ENCODE results near the gene HBM.

The HBM gene

GRCh38 chr16:179211-180092 is 13.7 kb downstream of the HBM start:
- TF ChIP-seq FOXA1 (IDR thresholded peaks at IDR 0.05) (no peak), HDGF (IDR thresholded peaks at IDR 0.05; ENCODE audit: borderline replicate concordance) (no peak), L3MBTL2 (conservative IDR thresholded peaks at IDR 0.05) (no peak)
- ChIA-PET POLR2A (no interaction called here), CTCF (no interaction called here)
- DNase-seq (ENCODE audit: extremely low spot score): no peak

- POLR2A ChIA-PET: interaction anchor here (0.8 to 0.9 kb wide), 2 partner anchors 58 to 73 kb away, joined by 3 read pairs; no protein-coding TSS in a partner anchor
- CTCF ChIA-PET: interaction anchor here (0.8 to 1.1 kb wide), 2 partner anchors 108 to 1383 kb away, joined by 3 read pairs; partner anchors contain the start of gene RHBDF1
Observed at GRCh38 chr16:180101-180675, 14.4 kb downstream of the HBM start, which contains the start of gene HBQ1. Gene HBQ1 (plus strand): TSS chr16:180459. CDS start chr16:180487, 28 bp downstream.

GRCh38 chr16:180681-181564 is 15.1 kb downstream of the HBM start:
- CTCF ChIA-PET: interaction anchor here (0.8 to 1.5 kb wide), 3 partner anchors 109 to 1382 kb away, joined by 3 to 7 read pairs (median 3); partner anchors contain the start of gene RHBDF1
- POLR2A ChIA-PET: interaction anchor here (0.8 to 0.9 kb wide), 2 partner anchors 59 to 73 kb away, joined by 3 read pairs; no protein-coding TSS in a partner anchor
- no peak for DNase-seq (ENCODE audit: extremely low spot score)
- TF ChIP-seq LEF1 (IDR thresholded peaks at IDR 0.05; ENCODE audit: borderline replicate concordance) (no peak), L3MBTL2 (conservative IDR thresholded peaks at IDR 0.05) (peak; percentile 98)

More at GRCh38 chr16:180101-180675, 14.4 kb downstream of the HBM start, which contains the start of gene HBQ1:
- no peak for TF ChIP-seq LEF1 (IDR thresholded peaks at IDR 0.05; ENCODE audit: borderline replicate concordance)
- no peak for TF ChIP-seq ZNF384 (IDR thresholded peaks at IDR 0.05)
- TF ChIP-seq L3MBTL2 (conservative IDR thresholded peaks at IDR 0.05): no peak
- TF ChIP-seq TARDBP (IDR thresholded peaks at IDR 0.05): no peak
- DNase-seq (ENCODE audit: extremely low spot score): peak; percentile 52

- ChIA-PET POLR2A (no interaction called here), CTCF (interaction anchor here (0.6 to 2.0 kb wide), 4 partner anchors 10 to 171 kb away, joined by 3 to 8 read pairs (median 7); partner anchors contain the start of gene AXIN1)
- DNase-seq (ENCODE audit: extremely low spot score): peak; percentile 88
- TF ChIP-seq SP1 (IDR thresholded peaks at IDR 0.05) (no peak), LEF1 (IDR thresholded peaks at IDR 0.05; ENCODE audit: borderline replicate concordance) (no peak), CTBP1 (IDR thresholded peaks at IDR 0.05; ENCODE audit: borderline replicate concordance) (no peak), FOXK2 (IDR thresholded peaks at IDR 0.05) (no peak), ZNF384 (IDR thresholded peaks at IDR 0.05) (no peak), BHLHE40 (IDR thresholded peaks at IDR 0.05; ENCODE audit: borderline replicate concordance) (no peak), FOXA1 (IDR thresholded peaks at IDR 0.05) (no peak), ELF4 (IDR thresholded peaks at IDR 0.05) (no peak), L3MBTL2 (conservative IDR thresholded peaks at IDR 0.05) (no peak), HDGF (IDR thresholded peaks at IDR 0.05; ENCODE audit: borderline replicate concordance) (no peak), SUZ12 (IDR thresholded peaks at IDR 0.05) (no peak), FOXM1 (IDR thresholded peaks at IDR 0.05; ENCODE audit: borderline replicate concordance) (no peak), TARDBP (IDR thresholded peaks at IDR 0.05) (no peak), ARNT (IDR thresholded peaks at IDR 0.05) (no peak), NFRKB (IDR thresholded peaks at IDR 0.05) (no peak), PKNOX1 (IDR thresholded peaks at IDR 0.05) (no peak)
Observed at GRCh38 chr16:181565-182021, 15.8 kb downstream of the HBM start.

- ChIA-PET CTCF (interaction anchor here (2.0 kb wide), 1 partner anchor 76 kb away, joined by 8 read pairs; no protein-coding TSS in a partner anchor), POLR2A (no interaction called here)
- TF ChIP-seq FOXA1 (IDR thresholded peaks at IDR 0.05) (no peak), BHLHE40 (IDR thresholded peaks at IDR 0.05; ENCODE audit: borderline replicate concordance) (no peak), NFRKB (IDR thresholded peaks at IDR 0.05) (no peak), ARNT (IDR thresholded peaks at IDR 0.05) (no peak)
- no peak for DNase-seq (ENCODE audit: extremely low spot score)
Observed at GRCh38 chr16:183005-183404, 17.2 kb downstream of the HBM start.

- POLR2A ChIA-PET: no interaction called here
- no peak for TF ChIP-seq ZNF384 (IDR thresholded peaks at IDR 0.05)
- no peak for TF ChIP-seq FOXM1 (IDR thresholded peaks at IDR 0.05; ENCODE audit: borderline replicate concordance)
- no peak for TF ChIP-seq HDGF (IDR thresholded peaks at IDR 0.05; ENCODE audit: borderline replicate concordance)
- TF ChIP-seq LEF1 (IDR thresholded peaks at IDR 0.05; ENCODE audit: borderline replicate concordance): no peak
- no peak for TF ChIP-seq L3MBTL2 (conservative IDR thresholded peaks at IDR 0.05)
- TF ChIP-seq ARNT (IDR thresholded peaks at IDR 0.05): no peak
- TF ChIP-seq BHLHE40 (IDR thresholded peaks at IDR 0.05; ENCODE audit: borderline replicate concordance): no peak
- no peak for TF ChIP-seq PKNOX1 (IDR thresholded peaks at IDR 0.05)
- no peak for TF ChIP-seq TARDBP (IDR thresholded peaks at IDR 0.05)
- TF ChIP-seq NFRKB (IDR thresholded peaks at IDR 0.05): no peak
- no peak for TF ChIP-seq FOXK2 (IDR thresholded peaks at IDR 0.05)
- no peak for TF ChIP-seq SP1 (IDR thresholded peaks at IDR 0.05)
- no peak for TF ChIP-seq SUZ12 (IDR thresholded peaks at IDR 0.05)
- TF ChIP-seq CTBP1 (IDR thresholded peaks at IDR 0.05; ENCODE audit: borderline replicate concordance): no peak
- no peak for TF ChIP-seq FOXA1 (IDR thresholded peaks at IDR 0.05)
- TF ChIP-seq ELF4 (IDR thresholded peaks at IDR 0.05): no peak
- no peak for DNase-seq (ENCODE audit: extremely low spot score)
- CTCF ChIA-PET: no interaction called here
Observed at GRCh38 chr16:185213-185612, 19.4 kb downstream of the HBM start.
